GM06990 (cell line): ENCODE data around the gene TCF7L1.
A peak's percentile ranks its signal among the peaks of the same experiment; 100 is the strongest.

Source experiments
- DNase-seq: peaks from one replicate; pipeline ENCODE4 v3.0.0-alpha.2; 2011; ENCODE audit not compliant: insufficient read length; ENCODE audit errors: extremely low read depth
- H3K27me3 ChIP-seq: replicated peaks from 2 replicates; pipeline ENCODE4 v1.6.0; 2011; ENCODE audit warnings: low read length; ENCODE audit not compliant: control insufficient read depth, insufficient read depth
- H3K36me3 ChIP-seq: 2 replicates; pipeline ENCODE4 v1.5.1; 2011; ENCODE audit warnings: low read length; ENCODE audit not compliant: control insufficient read depth, insufficient read depth
- H3K4me3 ChIP-seq: replicated peaks from 2 replicates; pipeline ENCODE4 v1.5.1; 2011; ENCODE audit warnings: low read depth, mild to moderate bottlenecking, control low read depth, low read length
- TF ChIP-seq, protein P1 (sequence below): IDR thresholded peaks from 2 replicates; pipeline ENCODE4 v1.5.1; 2011; ENCODE audit warnings: low read length, control low read depth, mild to moderate bottlenecking, inconsistent platforms; ENCODE audit not compliant: insufficient read depth, poor library complexity, severe bottlenecking

Gene TCF7L1

GRCh38 chr2:85259879-85260278, 126.7 kb downstream of the TCF7L1 start:
- Histone ChIP-seq H3K27me3 (no peaks in the 10 kb centered on the region), H3K4me3 (no peak overlapping the region), H3K36me3 (no peaks in the 10 kb centered on the region)
- TF ChIP-seq, protein P1, sequence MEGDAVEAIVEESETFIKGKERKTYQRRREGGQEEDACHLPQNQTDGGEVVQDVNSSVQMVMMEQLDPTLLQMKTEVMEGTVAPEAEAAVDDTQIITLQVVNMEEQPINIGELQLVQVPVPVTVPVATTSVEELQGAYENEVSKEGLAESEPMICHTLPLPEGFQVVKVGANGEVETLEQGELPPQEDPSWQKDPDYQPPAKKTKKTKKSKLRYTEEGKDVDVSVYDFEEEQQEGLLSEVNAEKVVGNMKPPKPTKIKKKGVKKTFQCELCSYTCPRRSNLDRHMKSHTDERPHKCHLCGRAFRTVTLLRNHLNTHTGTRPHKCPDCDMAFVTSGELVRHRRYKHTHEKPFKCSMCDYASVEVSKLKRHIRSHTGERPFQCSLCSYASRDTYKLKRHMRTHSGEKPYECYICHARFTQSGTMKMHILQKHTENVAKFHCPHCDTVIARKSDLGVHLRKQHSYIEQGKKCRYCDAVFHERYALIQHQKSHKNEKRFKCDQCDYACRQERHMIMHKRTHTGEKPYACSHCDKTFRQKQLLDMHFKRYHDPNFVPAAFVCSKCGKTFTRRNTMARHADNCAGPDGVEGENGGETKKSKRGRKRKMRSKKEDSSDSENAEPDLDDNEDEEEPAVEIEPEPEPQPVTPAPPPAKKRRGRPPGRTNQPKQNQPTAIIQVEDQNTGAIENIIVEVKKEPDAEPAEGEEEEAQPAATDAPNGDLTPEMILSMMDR: no peak
- no peak for DNase-seq

DNA sequence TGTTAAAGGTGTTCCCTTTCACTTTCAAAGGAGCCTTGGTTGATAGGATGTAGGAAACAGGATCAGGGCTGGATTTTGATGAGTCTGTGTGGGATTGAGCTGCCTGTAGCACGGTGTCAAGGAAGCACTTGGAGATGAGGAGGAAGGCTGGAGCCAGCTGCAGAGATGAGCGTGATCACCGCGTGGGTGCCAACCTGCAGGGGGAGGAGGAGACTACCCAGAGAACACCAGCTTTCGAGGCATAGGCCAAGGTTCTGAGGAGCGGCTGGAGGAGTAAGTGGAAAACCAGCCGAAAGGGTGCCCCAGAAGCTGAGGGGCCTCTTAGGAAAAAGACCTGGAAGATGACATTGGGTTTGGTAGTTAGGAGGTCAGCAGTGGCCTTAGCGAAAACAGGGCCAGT, 130.4 kb downstream of the TCF7L1 start:
- H3K27me3 ChIP-seq: no peaks in the 10 kb centered on the region
- DNase-seq: no peak
- H3K36me3 ChIP-seq: no peaks in the 10 kb centered on the region
- TF ChIP-seq, protein P1: no peak
- H3K4me3 ChIP-seq: no peak overlapping the region

DNA sequence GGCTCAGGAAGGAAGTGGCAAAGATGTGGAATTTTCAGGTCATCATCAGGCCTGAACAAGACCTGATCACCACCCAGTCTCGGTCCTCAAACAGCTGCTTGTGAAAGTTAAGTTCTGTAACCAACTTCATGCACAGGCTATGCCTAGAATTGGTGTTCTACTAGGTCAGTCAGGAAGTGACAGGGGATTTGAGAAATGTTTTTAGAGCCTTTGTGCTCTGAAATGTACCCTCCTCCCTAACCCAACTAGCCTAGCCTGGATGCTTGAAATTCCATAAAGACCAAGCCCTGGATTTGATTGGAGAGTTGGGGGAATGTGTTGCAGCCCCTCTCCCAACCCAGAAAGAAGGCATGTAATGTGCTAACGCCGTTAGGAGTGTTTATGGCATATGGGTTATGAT, 131.3 kb downstream of the TCF7L1 start:
- DNase-seq: no peak
- H3K27me3 ChIP-seq: no peaks in the 10 kb centered on the region
- TF ChIP-seq, protein P1: no peak
- no peaks in the 10 kb centered on the region for H3K36me3 ChIP-seq
- no peak overlapping the region for H3K4me3 ChIP-seq

- Histone ChIP-seq H3K36me3 (no peaks in the 10 kb centered on the region), H3K27me3 (no peaks in the 10 kb centered on the region), H3K4me3 (no peak overlapping the region)
- no peak for DNase-seq
- TF ChIP-seq, protein P1: no peak
These were observed 132.1 kb downstream of the TCF7L1 start for GRCh38 chr2:85265304-85265703.

- TF ChIP-seq, protein P1: peak; percentile 92
- DNase-seq: no peak
- H3K27me3 ChIP-seq: no peaks in the 10 kb centered on the region
- no peaks in the 10 kb centered on the region for H3K36me3 ChIP-seq
- no peak overlapping the region for H3K4me3 ChIP-seq
These were observed 133.2 kb downstream of the TCF7L1 start for GRCh38 chr2:85266146-85267041.
